Measurements from ENCODE around the gene ZC3H4.
A peak's percentile ranks its signal among the peaks of the same experiment; 100 is the strongest.

ZC3H4 gene

GRCh38 chr19:47098608-47099007 is 15.0 kb downstream of the ZC3H4 start:
- Mint-ChIP-seq H3K9me3 (no peaks in the 10 kb centered on the region), H3K4me3 (no peak overlapping the region), H3K4me1 (peaks cover 88% of the 10 kb centered on the region), H3K36me3 (ENCODE audit: low read depth) (peaks cover 19% of the 10 kb centered on the region), H3K27me3 (ENCODE audit: low read depth, poor library complexity) (no peaks in the 10 kb centered on the region), H3K27ac (peak overlapping the region; percentile 91)
- TF ChIP-seq, protein P1, sequence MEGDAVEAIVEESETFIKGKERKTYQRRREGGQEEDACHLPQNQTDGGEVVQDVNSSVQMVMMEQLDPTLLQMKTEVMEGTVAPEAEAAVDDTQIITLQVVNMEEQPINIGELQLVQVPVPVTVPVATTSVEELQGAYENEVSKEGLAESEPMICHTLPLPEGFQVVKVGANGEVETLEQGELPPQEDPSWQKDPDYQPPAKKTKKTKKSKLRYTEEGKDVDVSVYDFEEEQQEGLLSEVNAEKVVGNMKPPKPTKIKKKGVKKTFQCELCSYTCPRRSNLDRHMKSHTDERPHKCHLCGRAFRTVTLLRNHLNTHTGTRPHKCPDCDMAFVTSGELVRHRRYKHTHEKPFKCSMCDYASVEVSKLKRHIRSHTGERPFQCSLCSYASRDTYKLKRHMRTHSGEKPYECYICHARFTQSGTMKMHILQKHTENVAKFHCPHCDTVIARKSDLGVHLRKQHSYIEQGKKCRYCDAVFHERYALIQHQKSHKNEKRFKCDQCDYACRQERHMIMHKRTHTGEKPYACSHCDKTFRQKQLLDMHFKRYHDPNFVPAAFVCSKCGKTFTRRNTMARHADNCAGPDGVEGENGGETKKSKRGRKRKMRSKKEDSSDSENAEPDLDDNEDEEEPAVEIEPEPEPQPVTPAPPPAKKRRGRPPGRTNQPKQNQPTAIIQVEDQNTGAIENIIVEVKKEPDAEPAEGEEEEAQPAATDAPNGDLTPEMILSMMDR (IDR thresholded peaks at IDR 0.05) = no peak
- DNase-seq = no peak

- peaks cover 88% of the 10 kb centered on the region for H3K4me1 Mint-ChIP-seq
- no peak for DNase-seq
- H3K27me3 Mint-ChIP-seq (ENCODE audit: low read depth, poor library complexity) = no peaks in the 10 kb centered on the region
- H3K9me3 Mint-ChIP-seq = no peaks in the 10 kb centered on the region
- no peak overlapping the region for H3K4me3 Mint-ChIP-seq
- TF ChIP-seq, protein P1 (IDR thresholded peaks at IDR 0.05) = no peak
- peak overlapping the region; percentile 97 for H3K27ac Mint-ChIP-seq
- H3K36me3 Mint-ChIP-seq (ENCODE audit: low read depth) = peaks cover 26% of the 10 kb centered on the region
These were observed 16.0 kb downstream of the ZC3H4 start for GRCh38 chr19:47097396-47098201.

DNA sequence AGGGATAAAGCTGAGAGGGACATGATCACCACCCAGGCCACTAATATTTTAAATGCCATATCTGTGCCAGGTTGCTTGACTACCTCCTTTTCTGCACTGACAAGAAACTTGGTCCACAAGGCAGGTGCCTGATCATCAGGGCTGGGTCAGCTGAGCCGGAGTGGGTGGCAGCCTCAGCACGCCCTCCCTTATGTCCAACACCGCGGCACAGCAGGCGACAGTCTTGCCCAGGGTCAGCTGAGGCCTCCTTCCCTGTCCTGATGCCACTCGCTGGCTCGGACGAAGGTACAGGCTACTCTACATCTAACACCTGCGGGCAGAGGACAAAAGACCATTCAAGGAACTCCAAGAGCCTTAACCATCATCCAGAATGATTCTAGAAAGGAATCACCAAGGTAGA is 16.9 kb downstream of the ZC3H4 start:
- peak overlapping the region; percentile 97 for H3K27ac Mint-ChIP-seq
- TF ChIP-seq, protein P1 (IDR thresholded peaks at IDR 0.05) = no peak
- H3K9me3 Mint-ChIP-seq = no peaks in the 10 kb centered on the region
- no peaks in the 10 kb centered on the region for H3K27me3 Mint-ChIP-seq (ENCODE audit: low read depth, poor library complexity)
- no peak overlapping the region for H3K4me3 Mint-ChIP-seq
- DNase-seq = no peak
- H3K36me3 Mint-ChIP-seq (ENCODE audit: low read depth) = peaks cover 33% of the 10 kb centered on the region
- H3K4me1 Mint-ChIP-seq = peaks cover 86% of the 10 kb centered on the region

GRCh38 chr19:47096100-47096704 is 17.4 kb downstream of the ZC3H4 start:
- no peak for DNase-seq
- peaks cover 33% of the 10 kb centered on the region for H3K36me3 Mint-ChIP-seq (ENCODE audit: low read depth)
- TF ChIP-seq, protein P1 (IDR thresholded peaks at IDR 0.05) = no peak
- no peaks in the 10 kb centered on the region for H3K27me3 Mint-ChIP-seq (ENCODE audit: low read depth, poor library complexity)
- no peaks in the 10 kb centered on the region for H3K9me3 Mint-ChIP-seq
- peaks cover 86% of the 10 kb centered on the region for H3K4me1 Mint-ChIP-seq
- H3K27ac Mint-ChIP-seq = peak overlapping the region; percentile 97
- peak overlapping the region; percentile 40 for H3K4me3 Mint-ChIP-seq

- DNase-seq = no peak
- Mint-ChIP-seq H3K4me1 (peaks cover 88% of the 10 kb centered on the region), H3K36me3 (ENCODE audit: low read depth) (peaks cover 39% of the 10 kb centered on the region), H3K9me3 (no peaks in the 10 kb centered on the region), H3K27me3 (ENCODE audit: low read depth, poor library complexity) (no peaks in the 10 kb centered on the region), H3K4me3 (peak overlapping the region; percentile 3), H3K27ac (peak overlapping the region; percentile 97)
- TF ChIP-seq, protein P1 (IDR thresholded peaks at IDR 0.05) = no peak
These were observed 18.0 kb downstream of the ZC3H4 start for GRCh38 chr19:47095476-47096099.
